ENCODE measurements around the gene RETREG3. TPM values are rescaled to one million over a fixed set of nuclear protein-coding genes. Genes with fewer than 3 reads are reported as not detected.

RETREG3 gene
- total and polyA plus RNA-seq, 9 of the 15 experiments (the other 6 are each of a cell fraction or from before 2014, with no cell fraction given), result 4.1 to 39.0 (median 16.9) TPM

- TF ChIP-seq REST (IDR thresholded peaks at IDR 0.05; ENCODE audit: borderline replicate concordance), result peak; percentile 17; the same call in 1 of the 2 replicates
- TF ChIP-seq REST (CRISPR knock-in tag; IDR thresholded peaks at IDR 0.05; ENCODE audit: low read depth), result no peak
- no peak for TF ChIP-seq BACH1 (tag; IDR thresholded peaks at IDR 0.05)
- peak; percentile 87 for TF ChIP-seq MEIS2 (IDR thresholded peaks at IDR 0.05; ENCODE audit: partially characterized antibody)
- 0 out of 2 replicates have a peak, but pooled peaks have one; percentile 8 for TF ChIP-seq GMEB1 (CRISPR knock-in tag; IDR thresholded peaks at IDR 0.05)
- TF ChIP-seq ELK3 (CRISPR knock-in tag; IDR thresholded peaks at IDR 0.05), result no peak
- no peak; the same call in 1 of the 2 replicates for TF ChIP-seq NFIC (IDR thresholded peaks at IDR 0.05)
- peak in 2 of 3 experiments; percentile 59 to 62 for TF ChIP-seq YY1 (IDR thresholded peaks at IDR 0.05; ENCODE audit: borderline replicate concordance in 1 of 3, control insufficient read depth in 1 of 3, extremely low read depth in 1 of 3, insufficient read depth in 3 of 3, insufficient read length in 1 of 3, insufficient replicate concordance in 2 of 3, low read depth in 1 of 3, low read length in 2 of 3)
- 0 out of 2 replicates have a peak, but pooled peaks have one; percentile 48 for TF ChIP-seq ARID4B (CRISPR knock-in tag; IDR thresholded peaks at IDR 0.05)
Observed at GRCh38 chr17:42531455-42532354, 77.5 kb downstream of the RETREG3 start (continued).
